ENCODE measurements around the gene COL4A6. TPM values are rescaled to one million over a fixed set of nuclear protein-coding genes. Genes with fewer than 3 reads are reported as not detected.

Gene COL4A6
- total and polyA plus RNA-seq, 2 of the 8 experiments (the other 6 are each of a cell fraction or from before 2014, with no cell fraction given) = 5.9 to 11.8 TPM

- no peak for TF ChIP-seq CHD7 (IDR thresholded peaks at IDR 0.05; ENCODE audit: insufficient replicate concordance, low read length)
- TF ChIP-seq JUND (IDR thresholded peaks at IDR 0.05; ENCODE audit: low read length) = no peak
- TF ChIP-seq RBBP5 (IDR thresholded peaks at IDR 0.05; ENCODE audit: borderline replicate concordance, low read depth, low read length) = no peak
- no peak for TF ChIP-seq RXRA (IDR thresholded peaks at IDR 0.05; ENCODE audit: insufficient read depth, low read depth, low read length)
- no peak for TF ChIP-seq EZH2 (IDR thresholded peaks at IDR 0.05; ENCODE audit: low read depth, low read length, severe bottlenecking)
These were observed 274.7 kb downstream of the COL4A6 start (continued) for GRCh38 chrX:108163333-108164082.

Measured in H1 (cell line).